ELR (cell line): Measurements from ENCODE around the gene PCDHGA5.
A peak's percentile ranks its signal among the peaks of the same experiment; 100 is the strongest.
"Not testable (repeated sequence)": the region's sequence is repeated elsewhere in the genome, so short reads cannot be mapped to it uniquely, and the experiment has no call there.

Experiments
- DNase-seq: peaks from one replicate; pipeline ENCODE4 v3.0.0-alpha.2; 2015; ENCODE audit warnings: low read depth

The PCDHGA5 gene

DNA sequence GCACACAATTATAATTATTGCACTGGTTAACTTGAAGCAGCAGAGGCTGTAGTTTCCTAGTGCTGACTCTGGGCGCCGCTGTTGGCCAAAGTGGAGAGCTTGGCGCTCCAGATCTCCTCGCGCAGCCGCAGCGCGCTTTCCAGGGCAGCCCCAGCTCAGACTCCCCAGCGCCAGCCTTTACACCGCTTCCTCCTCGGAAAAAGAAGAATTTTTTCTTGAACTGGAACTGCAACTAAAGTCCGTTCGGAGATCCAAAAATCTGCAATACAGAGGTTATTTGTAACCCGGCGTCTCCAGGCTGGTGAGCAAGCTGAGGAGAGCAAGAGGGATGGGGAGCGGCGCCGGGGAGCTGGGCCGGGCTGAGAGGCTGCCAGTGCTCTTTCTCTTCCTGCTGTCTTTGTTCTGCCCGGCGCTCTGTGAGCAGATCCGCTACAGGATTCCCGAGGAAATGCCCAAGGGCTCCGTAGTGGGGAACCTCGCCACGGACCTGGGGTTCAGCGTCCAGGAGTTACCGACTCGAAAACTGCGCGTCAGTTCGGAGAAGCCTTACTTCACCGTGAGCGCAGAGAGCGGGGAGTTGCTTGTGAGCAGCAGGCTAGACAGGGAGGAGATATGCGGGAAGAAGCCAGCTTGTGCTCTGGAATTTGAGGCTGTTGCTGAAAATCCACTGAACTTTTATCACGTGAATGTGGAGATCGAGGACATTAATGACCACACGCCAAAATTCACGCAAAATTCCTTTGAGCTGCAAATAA lies 23.8 kb downstream of the PCDHGA5 start, which contains the start of gene PCDHGB4:
Gene PCDHGB4, plus strand, starts transcription at position 142 of the 755 bp plus-strand sequence. Its CDS starts 187 bp downstream, at position 329.
- DNase-seq, result peak; percentile 56

DNA sequence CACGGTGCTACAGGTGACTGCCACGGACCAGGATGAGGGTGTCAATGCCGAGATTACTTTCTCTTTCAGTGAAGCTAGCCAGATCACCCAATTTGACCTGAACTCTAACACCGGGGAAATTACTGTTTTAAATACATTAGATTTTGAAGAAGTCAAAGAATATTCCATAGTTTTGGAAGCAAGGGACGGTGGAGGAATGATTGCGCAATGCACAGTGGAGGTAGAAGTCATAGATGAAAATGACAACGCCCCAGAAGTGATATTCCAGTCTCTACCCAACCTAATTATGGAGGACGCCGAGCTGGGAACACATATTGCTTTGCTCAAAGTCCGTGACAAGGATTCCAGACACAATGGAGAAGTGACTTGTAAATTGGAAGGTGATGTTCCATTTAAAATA lies 24.7 kb downstream of the PCDHGA5 start:
- no peak for DNase-seq

DNA sequence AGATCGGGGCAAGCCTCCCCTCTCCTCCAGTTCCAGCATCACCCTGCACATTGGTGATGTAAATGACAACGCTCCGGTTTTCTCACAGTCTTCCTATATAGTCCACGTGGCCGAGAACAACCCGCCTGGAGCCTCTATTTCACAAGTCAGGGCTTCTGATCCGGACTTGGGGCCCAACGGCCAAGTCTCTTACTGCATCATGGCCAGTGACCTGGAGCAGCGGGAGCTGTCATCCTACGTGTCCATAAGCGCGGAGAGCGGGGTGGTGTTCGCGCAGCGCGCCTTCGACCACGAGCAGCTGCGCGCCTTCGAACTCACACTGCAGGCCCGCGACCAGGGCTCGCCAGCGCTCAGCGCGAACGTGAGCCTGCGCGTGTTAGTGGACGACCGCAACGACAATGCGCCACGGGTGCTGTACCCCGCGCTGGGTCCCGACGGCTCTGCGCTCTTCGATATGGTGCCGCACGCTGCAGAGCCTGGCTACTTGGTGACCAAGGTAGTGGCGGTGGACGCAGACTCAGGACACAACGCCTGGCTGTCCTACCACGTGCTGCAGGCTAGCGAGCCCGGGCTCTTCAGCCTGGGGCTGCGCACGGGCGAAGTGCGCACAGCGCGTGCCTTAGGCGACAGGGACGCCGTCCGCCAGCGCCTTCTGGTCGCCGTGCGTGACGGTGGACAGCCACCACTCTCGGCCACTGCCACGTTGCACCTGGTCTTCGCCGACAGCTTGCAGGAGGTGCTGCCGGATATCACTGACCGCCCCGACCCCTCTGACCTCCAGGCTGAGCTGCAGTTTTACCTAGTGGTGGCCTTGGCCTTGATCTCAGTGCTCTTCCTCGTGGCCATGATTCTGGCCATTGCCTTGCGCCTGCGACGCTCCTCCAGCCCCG lies 25.4 kb downstream of the PCDHGA5 start:
- no peak for DNase-seq

DNA sequence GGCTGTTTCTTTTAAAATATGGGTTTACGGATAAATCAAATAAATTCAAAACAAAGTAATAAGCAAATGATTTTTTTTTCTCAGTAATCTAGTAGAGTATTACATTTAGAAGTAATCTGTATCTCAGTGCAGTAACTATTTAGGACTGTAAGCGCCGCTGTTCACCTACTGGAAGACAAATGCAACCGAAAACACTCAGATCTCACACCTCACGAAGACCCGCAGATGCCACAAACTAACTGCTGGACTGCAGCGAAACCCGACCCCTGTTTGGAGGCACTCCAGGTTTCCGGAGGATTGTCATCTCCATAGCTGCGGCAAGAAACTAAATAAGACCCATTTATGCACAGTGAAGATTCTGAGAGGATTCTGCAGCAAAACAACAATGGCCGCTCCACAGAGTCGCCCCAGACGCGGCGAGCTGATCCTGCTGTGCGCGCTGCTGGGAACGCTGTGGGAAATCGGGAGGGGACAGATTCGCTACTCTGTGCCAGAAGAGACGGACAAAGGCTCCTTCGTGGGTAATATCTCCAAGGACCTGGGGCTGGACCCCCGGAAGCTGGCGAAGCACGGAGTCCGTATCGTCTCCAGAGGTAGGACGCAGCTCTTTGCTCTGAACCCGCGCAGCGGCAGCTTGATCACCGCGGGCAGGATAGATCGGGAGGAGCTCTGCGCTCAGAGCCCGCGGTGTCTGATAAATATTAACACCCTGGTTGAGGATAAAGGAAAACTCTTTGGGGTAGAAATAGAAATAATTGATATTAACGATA lies 28.7 kb downstream of the PCDHGA5 start, which contains the start of gene PCDHGA8:
Gene PCDHGA8, plus strand, starts transcription at position 205 of the 770 bp plus-strand sequence. Its CDS starts 181 bp downstream, at position 386.
- peak; percentile 32 for DNase-seq

DNA sequence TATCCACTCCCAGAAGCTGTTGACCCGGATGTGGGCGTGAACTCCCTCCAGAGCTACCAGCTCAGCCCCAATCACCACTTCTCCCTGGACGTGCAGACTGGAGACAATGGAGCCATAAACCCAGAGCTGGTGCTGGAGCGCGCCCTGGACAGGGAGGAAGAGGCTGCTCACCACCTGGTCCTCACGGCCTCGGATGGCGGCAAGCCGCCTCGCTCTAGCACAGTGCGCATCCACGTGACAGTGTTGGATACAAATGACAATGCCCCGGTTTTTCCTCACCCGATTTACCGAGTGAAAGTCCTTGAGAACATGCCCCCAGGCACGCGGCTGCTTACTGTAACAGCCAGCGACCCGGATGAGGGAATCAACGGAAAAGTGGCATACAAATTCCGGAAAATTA lies 29.3 kb downstream of the PCDHGA5 start:
- no peak for DNase-seq

DNA sequence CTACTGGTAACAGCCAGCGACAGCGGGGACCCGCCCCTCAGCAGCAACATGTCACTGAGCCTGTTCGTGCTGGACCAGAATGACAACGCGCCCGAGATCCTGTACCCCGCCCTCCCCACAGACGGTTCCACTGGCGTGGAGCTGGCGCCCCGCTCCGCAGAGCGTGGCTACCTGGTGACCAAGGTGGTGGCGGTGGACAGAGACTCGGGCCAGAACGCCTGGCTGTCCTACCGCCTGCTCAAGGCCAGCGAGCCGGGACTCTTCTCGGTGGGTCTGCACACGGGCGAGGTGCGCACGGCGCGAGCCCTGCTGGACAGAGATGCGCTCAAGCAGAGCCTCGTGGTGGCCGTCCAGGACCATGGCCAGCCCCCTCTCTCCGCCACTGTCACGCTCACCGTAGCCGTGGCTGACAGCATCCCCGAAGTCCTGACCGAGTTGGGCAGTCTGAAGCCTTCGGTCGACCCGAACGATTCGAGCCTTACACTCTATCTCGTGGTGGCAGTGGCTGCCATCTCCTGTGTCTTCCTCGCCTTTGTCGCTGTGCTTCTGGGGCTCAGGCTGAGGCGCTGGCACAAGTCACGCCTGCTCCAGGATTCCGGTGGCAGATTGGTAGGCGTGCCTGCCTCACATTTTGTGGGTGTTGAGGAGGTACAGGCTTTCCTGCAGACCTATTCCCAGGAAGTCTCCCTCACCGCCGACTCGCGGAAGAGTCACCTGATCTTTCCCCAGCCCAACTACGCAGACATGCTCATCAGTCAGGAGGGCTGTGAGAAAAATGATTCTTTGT lies 30.6 kb downstream of the PCDHGA5 start:
- not testable (repeated sequence) for DNase-seq

DNA sequence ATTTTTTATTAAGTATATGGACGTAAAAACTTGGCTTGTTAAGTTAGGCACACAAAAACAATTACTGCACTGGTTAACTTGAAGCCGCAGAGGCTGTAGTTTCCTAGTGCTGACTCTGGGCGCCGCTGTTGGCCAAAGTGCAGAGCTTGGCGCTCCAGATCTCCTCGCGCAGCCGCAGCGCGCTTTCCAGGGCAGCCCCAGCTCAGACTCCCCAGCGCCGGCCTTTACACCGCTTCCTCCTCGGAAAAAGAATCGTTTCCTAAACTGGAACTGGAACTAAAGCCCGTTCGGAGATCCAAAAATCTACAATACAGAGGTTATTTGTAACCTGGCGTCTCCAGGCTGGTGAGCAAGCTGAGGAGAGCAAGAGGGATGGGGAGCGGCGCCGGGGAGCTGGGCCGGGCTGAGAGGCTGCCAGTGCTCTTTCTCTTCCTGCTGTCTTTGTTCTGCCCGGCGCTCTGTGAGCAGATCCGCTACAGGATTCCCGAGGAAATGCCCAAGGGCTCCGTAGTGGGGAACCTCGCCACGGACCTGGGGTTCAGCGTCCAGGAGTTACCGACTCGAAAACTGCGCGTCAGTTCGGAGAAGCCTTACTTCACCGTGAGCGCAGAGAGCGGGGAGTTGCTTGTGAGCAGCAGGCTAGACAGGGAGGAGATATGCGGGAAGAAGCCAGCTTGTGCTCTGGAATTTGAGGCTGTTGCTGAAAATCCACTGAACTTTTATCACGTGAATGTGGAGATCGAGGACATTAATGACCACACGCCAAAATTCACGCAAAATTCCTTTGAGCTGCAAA lies 34.0 kb downstream of the PCDHGA5 start, which contains the start of gene PCDHGB5:
Gene PCDHGB5, plus strand, starts transcription at position 192 of the 796 bp plus-strand sequence. Its CDS starts 181 bp downstream, at position 373.
- peak; percentile 77 for DNase-seq

DNA sequence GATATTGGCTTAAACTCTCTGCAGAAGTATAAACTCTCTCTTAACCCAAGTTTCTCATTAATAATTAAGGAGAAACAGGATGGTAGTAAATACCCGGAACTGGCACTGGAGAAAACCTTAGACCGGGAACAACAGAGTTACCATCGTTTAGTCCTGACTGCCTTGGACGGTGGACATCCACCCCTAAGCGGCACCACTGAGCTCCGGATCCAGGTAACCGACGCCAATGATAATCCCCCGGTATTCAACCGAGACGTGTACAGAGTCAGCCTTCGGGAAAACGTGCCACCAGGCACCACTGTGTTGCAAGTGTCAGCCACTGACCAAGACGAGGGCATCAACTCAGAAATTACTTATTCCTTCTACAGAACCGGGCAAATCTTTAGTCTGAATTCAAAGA lies 34.6 kb downstream of the PCDHGA5 start:
- DNase-seq, result no peak

DNA sequence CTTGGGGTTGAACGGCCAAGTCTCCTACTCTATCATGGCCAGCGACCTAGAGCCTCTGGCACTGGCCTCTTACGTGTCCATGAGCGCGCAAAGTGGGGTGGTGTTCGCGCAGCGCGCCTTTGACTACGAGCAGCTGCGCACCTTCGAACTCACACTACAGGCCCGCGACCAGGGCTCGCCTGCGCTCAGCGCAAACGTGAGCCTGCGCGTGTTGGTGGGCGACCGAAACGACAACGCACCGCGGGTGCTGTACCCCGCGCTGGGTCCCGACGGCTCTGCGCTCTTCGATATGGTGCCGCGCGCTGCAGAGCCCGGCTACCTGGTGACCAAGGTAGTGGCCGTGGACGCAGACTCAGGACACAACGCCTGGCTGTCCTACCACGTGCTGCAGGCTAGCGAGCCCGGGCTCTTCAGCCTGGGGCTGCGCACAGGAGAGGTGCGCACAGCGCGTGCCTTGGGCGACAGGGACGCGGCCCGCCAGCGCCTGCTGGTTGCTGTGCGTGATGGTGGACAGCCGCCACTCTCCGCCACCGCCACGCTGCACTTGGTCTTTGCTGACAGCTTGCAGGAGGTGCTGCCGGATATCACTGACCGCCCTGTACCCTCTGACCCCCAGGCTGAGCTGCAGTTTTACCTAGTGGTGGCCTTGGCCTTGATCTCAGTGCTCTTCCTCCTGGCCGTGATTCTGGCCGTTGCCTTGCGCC lies 35.7 kb downstream of the PCDHGA5 start:
- DNase-seq, result no peak

DNA sequence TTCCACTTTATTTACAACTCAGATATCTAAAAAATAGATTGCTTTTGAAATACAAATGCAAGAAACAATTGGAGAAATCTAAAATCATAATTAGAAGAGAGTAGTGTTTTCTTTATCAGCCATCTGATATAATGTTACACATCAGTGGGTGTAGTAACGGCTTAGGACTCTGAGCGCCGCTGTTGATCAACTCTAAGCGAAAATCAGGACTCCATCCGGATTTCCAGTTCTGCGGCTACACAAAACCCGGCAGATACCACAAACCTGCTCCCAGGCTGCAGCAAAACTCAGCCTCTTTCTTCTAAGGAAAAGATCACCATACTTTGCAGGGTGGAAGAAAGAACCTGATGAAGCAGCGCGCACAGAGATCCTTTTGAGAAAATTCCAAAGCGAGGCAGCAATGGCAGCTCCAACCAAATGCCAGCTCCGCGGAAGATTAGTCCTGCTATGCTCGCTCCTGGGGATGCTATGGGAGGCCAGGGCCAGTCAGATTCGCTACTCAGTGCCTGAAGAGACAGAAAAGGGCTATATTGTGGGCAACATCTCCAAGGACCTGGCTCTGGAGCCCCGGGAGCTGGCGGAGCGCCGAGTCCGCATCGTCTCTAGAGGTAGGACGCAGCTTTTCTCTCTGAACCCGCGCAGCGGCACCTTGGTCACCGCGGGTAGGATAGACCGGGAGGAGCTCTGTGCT lies 38.7 kb downstream of the PCDHGA5 start, which contains the start of gene PCDHGA9:
Gene PCDHGA9, plus strand, starts transcription at position 226 of the 691 bp plus-strand sequence. Its CDS starts 175 bp downstream, at position 401.
- DNase-seq, result peak; percentile 31

DNA sequence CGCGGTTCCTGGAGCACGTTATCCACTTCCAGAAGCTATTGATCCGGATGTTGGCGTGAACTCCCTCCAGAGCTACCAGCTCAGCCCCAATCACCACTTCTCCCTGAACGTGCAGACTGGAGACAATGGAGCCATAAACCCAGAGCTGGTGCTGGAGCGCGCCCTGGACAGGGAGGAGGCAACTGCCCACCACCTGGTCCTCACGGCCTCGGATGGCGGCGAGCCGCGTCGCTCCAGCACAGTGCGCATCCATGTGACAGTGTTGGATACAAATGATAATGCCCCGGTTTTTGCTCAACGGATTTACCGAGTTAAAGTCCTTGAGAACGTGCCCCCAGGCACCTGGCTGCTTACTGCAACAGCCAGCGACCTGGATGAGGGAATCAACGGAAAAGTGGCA lies 39.4 kb downstream of the PCDHGA5 start:
- DNase-seq, result no peak

DNA sequence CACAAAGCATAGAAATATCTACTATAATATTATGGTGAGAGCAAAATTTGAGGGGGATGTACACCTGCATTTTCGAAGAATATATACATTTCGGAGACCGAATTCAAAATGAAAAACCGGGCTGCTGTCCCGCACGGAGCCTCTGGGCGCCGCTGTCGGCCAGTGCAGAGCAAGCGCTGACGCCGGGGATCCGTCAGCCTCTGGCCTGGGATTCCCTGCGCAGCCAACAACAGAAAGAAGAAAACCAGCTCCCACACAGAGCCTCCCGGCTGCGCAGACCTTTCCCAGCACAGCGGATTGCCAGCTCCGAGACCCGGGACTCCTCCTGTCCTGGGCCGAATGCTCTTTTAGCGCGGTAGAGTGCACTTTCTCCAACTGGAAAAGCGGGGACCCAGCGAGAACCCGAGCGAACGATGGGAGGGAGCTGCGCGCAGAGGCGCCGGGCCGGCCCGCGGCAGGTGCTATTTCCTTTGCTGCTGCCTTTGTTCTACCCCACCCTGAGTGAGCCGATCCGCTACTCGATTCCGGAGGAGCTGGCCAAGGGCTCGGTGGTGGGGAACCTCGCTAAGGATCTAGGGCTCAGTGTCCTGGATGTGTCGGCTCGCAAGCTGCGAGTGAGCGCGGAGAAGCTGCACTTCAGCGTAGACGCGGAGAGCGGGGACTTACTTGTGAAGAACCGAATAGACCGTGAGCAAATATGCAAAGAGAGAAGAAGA lies 44.0 kb downstream of the PCDHGA5 start, which contains the start of gene PCDHGB6:
Gene PCDHGB6, plus strand, starts transcription at position 232 of the 716 bp plus-strand sequence. Its CDS starts 182 bp downstream, at position 414.
- DNase-seq, result peak; percentile 25

DNA sequence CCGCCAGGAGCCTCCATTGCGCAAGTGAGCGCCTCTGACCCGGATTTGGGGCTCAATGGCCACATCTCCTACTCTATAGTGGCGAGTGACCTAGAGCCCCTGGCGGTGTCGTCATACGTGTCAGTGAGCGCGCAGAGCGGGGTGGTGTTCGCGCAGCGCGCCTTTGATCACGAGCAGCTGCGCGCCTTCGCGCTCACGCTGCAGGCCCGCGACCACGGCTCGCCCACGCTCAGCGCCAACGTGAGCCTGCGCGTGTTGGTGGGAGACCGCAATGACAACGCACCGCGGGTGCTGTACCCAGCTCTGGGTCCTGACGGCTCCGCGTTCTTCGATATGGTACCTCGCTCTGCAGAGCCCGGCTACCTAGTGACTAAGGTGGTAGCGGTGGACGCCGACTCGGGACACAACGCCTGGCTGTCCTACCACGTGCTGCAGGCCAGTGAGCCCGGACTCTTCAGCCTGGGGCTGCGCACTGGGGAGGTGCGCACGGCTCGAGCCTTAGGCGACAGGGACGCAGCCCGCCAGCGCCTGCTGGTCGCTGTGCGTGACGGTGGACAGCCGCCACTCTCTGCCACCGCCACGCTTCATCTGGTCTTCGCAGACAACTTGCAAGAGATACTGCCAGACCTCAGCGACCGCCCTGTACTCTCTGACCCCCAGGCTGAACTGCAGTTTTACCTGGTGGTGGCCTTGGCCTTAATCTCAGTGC lies 45.8 kb downstream of the PCDHGA5 start:
- no peak for DNase-seq

DNA sequence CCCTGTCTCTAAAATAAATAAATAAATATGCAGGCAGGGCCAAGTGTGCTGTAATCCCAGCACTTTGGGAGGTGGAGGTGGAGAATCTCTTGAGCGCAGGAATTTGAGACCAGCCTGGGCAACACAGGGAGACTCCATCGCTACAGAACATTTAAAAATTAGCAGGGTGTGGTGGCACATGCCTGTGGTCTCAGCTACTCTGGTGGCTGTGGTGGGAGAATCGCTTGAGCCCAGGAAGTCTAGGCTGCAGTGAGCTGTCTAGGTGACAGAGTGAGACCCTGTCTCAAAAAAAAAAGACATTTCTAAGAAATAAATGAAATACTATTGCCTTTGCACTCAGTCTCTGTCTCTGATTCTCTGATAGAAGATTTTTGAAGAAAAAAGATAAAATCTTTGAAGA lies 47.6 kb downstream of the PCDHGA5 start:
- DNase-seq, result no peak

DNA sequence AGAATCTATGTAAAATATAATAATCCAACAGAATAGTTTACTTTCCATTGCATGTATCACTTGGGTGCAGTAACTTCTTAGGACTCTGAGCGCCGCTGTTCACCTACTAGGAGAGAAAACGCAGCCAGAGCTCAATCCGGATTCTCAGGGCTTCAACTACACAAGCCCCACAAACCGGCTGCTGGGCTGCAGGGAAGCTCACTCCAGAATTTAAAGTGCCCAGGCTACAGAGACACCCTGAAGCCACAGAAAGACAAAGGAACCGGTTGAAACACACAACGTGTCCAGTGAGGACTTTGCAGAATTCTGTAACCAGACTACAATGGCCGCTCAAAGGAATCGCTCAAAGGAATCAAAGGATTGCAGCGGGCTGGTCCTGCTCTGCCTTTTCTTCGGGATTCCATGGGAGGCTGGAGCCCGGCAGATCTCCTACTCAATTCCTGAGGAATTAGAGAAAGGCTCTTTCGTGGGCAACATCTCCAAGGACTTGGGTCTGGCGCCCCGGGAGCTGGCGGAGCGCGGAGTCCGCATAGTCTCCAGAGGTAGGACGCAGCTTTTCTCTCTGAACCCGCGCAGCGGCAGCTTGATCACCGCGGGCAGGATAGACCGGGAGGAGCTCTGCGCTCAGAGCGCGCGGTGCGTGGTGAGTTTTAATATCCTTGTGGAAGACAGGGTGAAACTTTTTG lies 49.0 kb downstream of the PCDHGA5 start, which contains the start of gene PCDHGA10:
Gene PCDHGA10, plus strand, starts transcription at position 134 of the 686 bp plus-strand sequence. Its CDS starts 189 bp downstream, at position 323.
- DNase-seq, result peak; percentile 79

DNA sequence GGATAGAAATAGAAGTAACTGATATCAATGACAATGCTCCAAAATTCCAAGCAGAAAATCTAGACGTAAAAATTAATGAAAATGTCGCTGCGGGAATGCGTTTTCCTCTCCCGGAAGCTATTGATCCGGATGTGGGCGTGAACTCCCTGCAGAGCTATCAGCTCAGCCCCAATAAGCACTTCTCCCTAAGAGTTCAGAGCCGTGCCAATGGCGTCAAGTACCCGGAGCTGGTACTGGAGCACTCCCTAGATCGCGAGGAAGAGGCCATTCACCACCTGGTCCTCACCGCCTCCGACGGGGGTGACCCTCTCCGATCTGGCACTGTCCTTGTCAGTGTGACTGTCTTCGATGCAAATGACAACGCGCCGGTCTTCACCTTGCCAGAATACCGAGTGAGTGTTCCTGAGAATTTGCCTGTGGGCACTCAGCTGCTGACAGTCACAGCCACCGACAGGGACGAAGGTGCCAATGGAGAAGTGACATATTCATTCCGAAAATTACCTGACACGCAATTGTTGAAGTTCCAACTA lies 49.6 kb downstream of the PCDHGA5 start:
- DNase-seq, result peak; percentile 42
